Peyer's patch (tissue), 4 donors: Measurements from ENCODE around the gene LGI2. TPM values are rescaled to one million over a fixed set of nuclear protein-coding genes. Genes with fewer than 3 reads are reported as not detected.

Experiments used
- DNase-seq, 3 donors: peaks; one replicate each; pipeline ENCODE4 v3.0.0-alpha.2; 2017 to 2019
- H3K27ac ChIP-seq, 4 donors: fragments of 200-600 bp; sonication (generic); one replicate each; pipeline ENCODE4 v1.5.1; 2016 to 2019
- H3K27me3 ChIP-seq, 2 donors: fragments of 200-600 bp; sonication (generic); one replicate each; pipeline ENCODE4 v1.5.1; 2019
- H3K36me3 ChIP-seq, 3 donors: fragments of 200-600 bp; sonication (generic); one replicate each; pipeline ENCODE4 v1.5.1; 2016 to 2019
- H3K4me1 ChIP-seq, 4 donors: fragments of 200-600 bp; sonication (generic); one replicate each; pipeline ENCODE4 v1.5.1; 2016 to 2019
- H3K4me3 ChIP-seq, 4 donors: fragments of 200-600 bp; sonication (generic); 1 replicate in 3 of 4; 2 replicates in 1 of 4; pipeline ENCODE4 v1.5.1; 2016 to 2019; ENCODE audit warnings: mild to moderate bottlenecking in 1 of 4
- H3K9me3 ChIP-seq, 4 donors: fragments of 200-600 bp; sonication (generic); one replicate each; pipeline ENCODE4 v1.5.1; 2016 to 2019; ENCODE audit warnings: mild to moderate bottlenecking in 1 of 4
- CTCF ChIP-seq, 6 experiments: fragments of 450-650 bp in 4 of 6; fragments of 200-600 bp in 2 of 6; sonication (generic) in 1 of 6; IDR thresholded peaks; one replicate each; pipeline ENCODE4 v1.5.1; 2017 to 2019; ENCODE audit warnings: antibody characterized with exemption in 6 of 6, mild to moderate bottlenecking in 3 of 6, moderate library complexity in 1 of 6
- POLR2A ChIP-seq, 2 donors: fragments of 450-650 bp; IDR thresholded peaks; one replicate each; pipeline ENCODE4 v1.5.1; 2017; ENCODE audit warnings: antibody characterized with exemption in 2 of 2, mild to moderate bottlenecking in 2 of 2, moderate library complexity in 2 of 2
- total RNA-seq, 4 donors: library from RNA; depleted of rRNA; stranded (reverse); fragments of >200 nt; gene quantifications; one replicate each; pipeline ENCODE4 v1.1.0, GENCODE V29; 2016

LGI2 gene
- total RNA-seq, 4 donors from 2014 or later, result 0.40 to 0.83 (median 0.66) TPM; not detected in 1

- Histone ChIP-seq H3K9me3 (no peaks in the 10 kb centered on the region), H3K36me3 (no peaks in the 10 kb centered on the region), H3K4me1 (no peaks in the 10 kb centered on the region), H3K27me3 (no peaks in the 10 kb centered on the region), H3K27ac (no peak overlapping the region), H3K4me3 (no peak overlapping the region)
- DNase-seq, result no peak
- no peak for TF ChIP-seq POLR2A (IDR thresholded peaks at IDR 0.05)
- no peak for TF ChIP-seq CTCF (IDR thresholded peaks at IDR 0.05)
These were observed 37.8 kb downstream of the LGI2 start for GRCh38 chr4:24992968-24993367.

- TF ChIP-seq CTCF (IDR thresholded peaks at IDR 0.05) (no peak), POLR2A (IDR thresholded peaks at IDR 0.05) (no peak)
- Histone ChIP-seq H3K4me1 (no peaks in the 10 kb centered on the region), H3K27ac (no peak overlapping the region), H3K4me3 (no peak overlapping the region), H3K27me3 (no peaks in the 10 kb centered on the region), H3K9me3 (no peaks in the 10 kb centered on the region), H3K36me3 (no peaks in the 10 kb centered on the region)
- no peak for DNase-seq
These were observed 39.7 kb downstream of the LGI2 start for GRCh38 chr4:24991015-24991414.

DNA sequence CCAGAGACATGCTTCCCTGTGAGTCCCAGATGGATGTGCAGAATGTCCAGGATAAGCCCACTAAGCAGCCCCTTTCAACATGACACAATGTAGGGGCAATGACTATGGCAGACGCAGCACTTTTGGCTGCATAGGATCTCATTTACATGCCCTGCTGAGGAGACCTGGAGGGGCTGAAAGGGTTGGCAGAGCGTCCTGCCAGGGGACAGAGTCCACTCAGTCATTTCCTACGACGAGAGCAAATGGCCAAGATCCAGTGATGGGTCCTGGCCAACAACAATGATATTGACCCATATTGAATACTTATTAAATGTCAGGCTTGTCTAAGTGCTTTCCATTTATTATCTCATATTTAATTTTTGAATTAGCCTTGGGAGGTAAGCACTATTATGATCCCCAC is 41.4 kb downstream of the LGI2 start:
- H3K4me3 ChIP-seq, result no peak overlapping the region
- H3K27me3 ChIP-seq, result no peaks in the 10 kb centered on the region
- H3K27ac ChIP-seq, result no peak overlapping the region
- no peaks in the 10 kb centered on the region for H3K4me1 ChIP-seq
- H3K9me3 ChIP-seq, result no peaks in the 10 kb centered on the region
- H3K36me3 ChIP-seq, result no peaks in the 10 kb centered on the region
- no peak for DNase-seq
- TF ChIP-seq POLR2A (IDR thresholded peaks at IDR 0.05), result no peak
- TF ChIP-seq CTCF (IDR thresholded peaks at IDR 0.05), result no peak

DNA sequence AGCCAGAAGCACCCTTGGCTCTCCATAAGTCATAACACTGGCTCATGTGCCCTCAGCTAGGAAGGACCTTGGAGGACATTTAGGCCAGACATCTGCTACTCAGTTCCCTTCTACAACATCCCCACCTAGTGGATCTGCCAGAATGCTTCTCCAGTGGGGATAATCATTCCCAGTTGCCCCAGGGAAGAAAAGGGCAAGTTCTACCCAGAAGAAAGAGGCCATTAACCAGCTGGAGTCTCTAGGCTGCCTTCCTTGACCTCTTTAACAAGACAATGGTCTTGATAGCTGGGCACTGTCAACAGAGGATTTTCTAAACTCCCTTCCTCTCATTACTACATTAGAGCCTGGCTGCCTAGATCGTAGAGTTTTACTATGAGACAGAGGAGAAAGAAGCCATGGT is 42.0 kb downstream of the LGI2 start:
- TF ChIP-seq POLR2A (IDR thresholded peaks at IDR 0.05), result no peak
- TF ChIP-seq CTCF (IDR thresholded peaks at IDR 0.05), result peak in 1 of 6 experiments; percentile 33
- no peaks in the 10 kb centered on the region for H3K9me3 ChIP-seq
- no peaks in the 10 kb centered on the region for H3K27me3 ChIP-seq
- H3K4me3 ChIP-seq, result no peak overlapping the region
- H3K27ac ChIP-seq, result no peak overlapping the region
- H3K4me1 ChIP-seq, result no peaks in the 10 kb centered on the region
- H3K36me3 ChIP-seq, result no peaks in the 10 kb centered on the region
- DNase-seq, result no peak

- H3K4me3 ChIP-seq, result no peak overlapping the region
- no peaks in the 10 kb centered on the region for H3K4me1 ChIP-seq
- DNase-seq, result no peak
- no peaks in the 10 kb centered on the region for H3K27me3 ChIP-seq
- no peak overlapping the region for H3K27ac ChIP-seq
- TF ChIP-seq POLR2A (IDR thresholded peaks at IDR 0.05) (no peak), CTCF (IDR thresholded peaks at IDR 0.05) (no peak)
- H3K36me3 ChIP-seq, result no peaks in the 10 kb centered on the region
- no peaks in the 10 kb centered on the region for H3K9me3 ChIP-seq
These were observed 45.9 kb downstream of the LGI2 start for GRCh38 chr4:24984602-24985532.
